NT2/D1 (cell line): Measurements from ENCODE around the gene CMBL.

Experiments used
- SUZ12 ChIP-seq: IDR thresholded peaks from 2 replicates; pipeline ENCODE4 v1.6.1; 2011; ENCODE audit not compliant: insufficient read length, insufficient read depth; ENCODE audit errors: extremely low read depth
- YY1 ChIP-seq: IDR thresholded peaks from 2 replicates; pipeline ENCODE4 v1.6.1; 2011; ENCODE audit not compliant: insufficient read length, insufficient read depth
- ZNF274 ChIP-seq: IDR thresholded peaks from 2 replicates; pipeline ENCODE4 v1.6.1; 2011; ENCODE audit warnings: mild to moderate bottlenecking, low read depth, low read length

DNA sequence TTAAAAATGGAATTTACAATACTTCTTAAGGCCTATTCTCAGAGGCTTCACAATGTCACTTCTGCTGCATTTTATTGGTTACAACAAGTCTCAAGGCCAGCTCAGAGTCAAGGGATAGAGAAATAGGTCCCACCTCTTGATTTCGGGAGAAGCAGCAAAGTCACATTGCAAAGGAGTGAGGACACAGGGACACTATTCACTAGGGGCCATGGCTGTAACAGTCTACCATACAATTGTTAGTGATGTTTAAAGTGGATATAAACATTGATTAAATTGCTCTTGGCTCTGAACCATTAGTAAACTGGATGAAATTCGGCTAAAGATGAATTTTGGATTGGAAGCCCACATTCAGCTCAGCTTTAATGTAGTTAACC lies 21.7 kb upstream of the CMBL start:
- TF ChIP-seq ZNF274: no peak
- no peak for TF ChIP-seq YY1
- no peak for TF ChIP-seq SUZ12
